GM12872 (cell line): ENCODE data around the gene UBXN4.

Experiments used
- CTCF ChIP-seq: IDR thresholded peaks from 3 replicates; pipeline ENCODE4 v1.5.1; 2011; ENCODE audit warnings: low read depth, mild to moderate bottlenecking, low read length, moderate library complexity; ENCODE audit not compliant: insufficient read depth

UBXN4 gene

GRCh38 chr2:135798275-135798705 is 56.6 kb downstream of the UBXN4 start:
- no peak for TF ChIP-seq CTCF

- peak; percentile 55 for TF ChIP-seq CTCF
These were observed 57.1 kb downstream of the UBXN4 start for GRCh38 chr2:135798762-135799161.

- peak; percentile 37; the same call in 1 of the 3 replicates for TF ChIP-seq CTCF
These were observed 58.1 kb downstream of the UBXN4 start for GRCh38 chr2:135799738-135800137.

GRCh38 chr2:135800513-135801460 is 59.1 kb downstream of the UBXN4 start:
- peak; percentile 29; the same call in 1 of the 3 replicates for TF ChIP-seq CTCF

GRCh38 chr2:135802350-135802749 is 60.7 kb downstream of the UBXN4 start:
- TF ChIP-seq CTCF = no peak

- TF ChIP-seq CTCF = no peak
These were observed 61.6 kb downstream of the UBXN4 start for GRCh38 chr2:135803278-135803677.

- TF ChIP-seq CTCF = no peak
These were observed 71.4 kb downstream of the UBXN4 start for GRCh38 chr2:135812907-135813511.
